HG02884 (cell line): ENCODE measurements around the gene SLC22A4.

Experiments used
- ATAC-seq: cut with Tn5 transposase; IDR thresholded peaks from one replicate; pipeline ENCODE4 v1.9.1; 2021; ENCODE audit warnings: mild to moderate bottlenecking, moderate library complexity; ENCODE audit not compliant: unreplicated experiment

Gene SLC22A4

GRCh38 chr5:132274050-132274792 is 20.0 kb upstream of the SLC22A4 start:
- no peak for ATAC-seq

DNA sequence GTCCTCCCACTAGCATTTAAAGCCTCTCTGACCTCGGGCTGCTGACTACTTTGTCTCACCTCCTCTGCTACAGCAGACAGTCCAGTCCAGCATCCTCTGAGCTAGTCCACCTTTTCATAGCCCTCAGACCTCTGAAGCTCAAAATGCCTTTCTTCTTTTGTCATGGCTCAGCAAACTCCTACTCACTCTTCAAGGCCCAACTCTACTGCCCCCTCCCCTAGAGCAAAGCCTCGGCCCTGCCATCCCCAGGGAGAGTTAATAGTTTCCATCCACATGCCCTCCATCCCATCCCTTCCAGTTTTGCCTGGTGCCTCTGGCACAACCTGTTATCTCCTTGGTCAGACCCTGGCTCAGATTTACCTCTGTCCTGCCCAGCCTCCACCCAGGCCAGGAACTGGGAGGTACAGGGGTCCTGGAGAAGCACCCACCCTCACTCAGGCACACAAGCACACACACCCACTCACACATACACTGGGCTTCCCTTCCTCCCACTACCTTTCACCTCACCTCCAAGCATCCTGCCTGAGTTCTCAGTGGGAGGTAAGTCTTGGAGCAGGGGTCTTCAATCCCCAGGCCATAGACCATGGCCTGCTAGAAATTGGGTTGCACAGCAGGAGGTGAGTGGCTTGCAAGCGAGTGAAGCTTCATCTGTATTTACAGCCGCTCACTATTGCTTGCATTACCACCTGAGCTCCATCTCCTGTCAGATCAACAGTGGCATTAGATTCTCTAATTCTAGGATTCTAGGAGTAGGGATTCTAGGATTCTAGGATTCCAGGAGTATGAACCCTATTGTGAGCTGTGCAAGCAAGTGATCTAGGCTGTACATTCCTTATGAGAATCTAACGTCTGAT is 18.6 kb upstream of the SLC22A4 start:
- ATAC-seq, result no peak

DNA sequence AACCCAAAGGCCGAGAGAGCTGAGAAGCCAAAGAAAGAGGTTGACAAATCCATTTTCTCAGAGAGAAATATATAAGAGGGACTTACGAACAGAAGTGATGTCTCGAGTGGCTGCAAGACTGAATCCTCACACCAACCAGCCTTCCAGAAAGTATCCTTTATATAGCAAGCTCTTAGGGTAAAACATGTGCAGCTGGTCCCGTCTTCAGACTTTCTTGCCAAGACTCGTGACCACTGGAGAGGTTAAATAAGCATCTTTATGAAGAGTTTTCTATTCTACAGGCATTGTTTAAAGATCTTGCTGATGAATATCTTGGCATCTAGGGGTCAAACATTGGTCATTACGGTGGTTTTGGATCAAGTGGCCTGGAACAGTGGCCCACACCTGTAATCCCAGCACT is 16.9 kb upstream of the SLC22A4 start:
- ATAC-seq, result no peak

DNA sequence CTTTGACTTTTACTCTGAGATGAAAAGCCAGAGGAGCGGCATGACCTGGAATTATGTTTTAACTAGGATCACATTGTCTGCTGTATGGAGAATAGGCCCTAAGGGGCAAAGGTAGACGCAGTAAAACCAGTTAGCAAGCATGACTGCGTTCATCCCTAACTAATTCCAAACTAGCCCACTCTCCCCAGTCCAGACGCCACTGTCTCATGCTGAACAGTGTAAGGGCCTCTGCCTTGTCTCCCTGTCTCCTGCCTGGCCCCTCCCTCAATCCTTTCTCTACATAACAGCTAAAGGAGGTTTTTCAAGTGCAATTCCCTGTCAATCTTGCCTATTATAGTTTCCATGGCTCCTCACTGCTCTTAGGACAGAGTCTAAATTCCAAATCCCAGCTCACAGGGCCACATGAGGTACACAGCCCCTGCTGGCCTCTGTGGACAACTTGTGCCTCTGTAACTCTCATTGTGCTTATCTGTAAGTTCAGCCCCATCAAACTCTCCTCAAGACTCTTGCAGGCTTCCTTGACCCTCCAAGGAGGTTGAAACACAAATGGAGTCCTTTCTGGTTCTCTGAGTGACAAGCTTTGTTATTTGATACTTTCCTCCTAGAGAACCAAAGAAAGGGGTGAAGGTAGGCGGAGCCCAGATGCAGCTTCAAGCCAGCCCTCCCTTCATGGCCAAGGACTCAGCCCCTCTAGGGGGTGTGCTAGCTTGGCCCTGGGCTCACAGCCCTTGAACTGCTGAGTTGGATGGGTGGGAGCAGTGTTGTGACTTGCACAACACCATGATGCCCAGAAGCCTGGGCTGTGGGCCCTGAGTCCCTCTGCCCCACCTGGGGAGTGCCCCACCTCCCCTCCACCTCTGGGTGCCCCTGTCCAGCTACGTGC is 16.0 kb upstream of the SLC22A4 start:
- no peak for ATAC-seq

- ATAC-seq, result no peak
Measured at GRCh38 chr5:132279801-132280200, 14.4 kb upstream of the SLC22A4 start.

- no peak for ATAC-seq
Measured at GRCh38 chr5:132280371-132281240, 13.6 kb upstream of the SLC22A4 start.

DNA sequence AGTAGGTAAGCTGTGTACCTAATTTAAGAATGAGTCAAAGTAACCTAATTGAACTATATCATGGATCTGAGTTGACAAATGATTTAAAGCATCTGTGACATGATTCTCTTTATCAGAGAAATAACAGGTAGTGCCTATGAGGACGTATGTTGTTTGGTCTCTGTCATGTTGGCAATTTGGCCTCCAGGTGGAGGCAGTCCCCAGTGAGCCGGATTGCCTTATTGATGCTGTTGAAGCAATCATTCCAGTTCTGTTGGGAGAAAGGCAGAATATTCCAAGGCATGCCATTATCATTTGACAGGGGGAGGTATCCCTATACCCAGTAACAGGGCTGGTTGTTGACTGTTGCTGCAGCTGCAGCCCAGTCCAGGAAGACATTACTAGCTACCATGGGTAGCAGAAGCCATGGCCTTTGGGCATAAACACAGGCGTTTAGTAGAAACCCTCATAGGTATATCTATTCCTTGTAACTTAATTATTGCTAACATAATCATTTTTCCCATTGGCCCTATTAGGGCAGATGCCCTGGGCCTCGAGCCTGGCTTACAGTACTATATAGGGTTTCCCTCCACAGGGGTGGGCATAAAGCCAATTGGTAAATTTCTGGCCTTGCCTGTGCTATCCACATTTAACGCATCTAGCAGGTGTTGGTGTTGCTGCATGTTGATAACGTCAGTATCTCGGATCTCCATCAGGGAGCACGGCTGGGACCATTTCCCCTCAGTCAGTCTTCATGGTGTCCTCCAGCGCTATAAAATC is 12.2 kb upstream of the SLC22A4 start:
- ATAC-seq, result no peak

GRCh38 chr5:132283423-132284043 is 10.7 kb upstream of the SLC22A4 start:
- no peak for ATAC-seq

- no peak for ATAC-seq
Measured at GRCh38 chr5:132289097-132289496, 5.1 kb upstream of the SLC22A4 start.

- no peak for ATAC-seq
Measured at GRCh38 chr5:132291026-132291425, 3.2 kb upstream of the SLC22A4 start.

DNA sequence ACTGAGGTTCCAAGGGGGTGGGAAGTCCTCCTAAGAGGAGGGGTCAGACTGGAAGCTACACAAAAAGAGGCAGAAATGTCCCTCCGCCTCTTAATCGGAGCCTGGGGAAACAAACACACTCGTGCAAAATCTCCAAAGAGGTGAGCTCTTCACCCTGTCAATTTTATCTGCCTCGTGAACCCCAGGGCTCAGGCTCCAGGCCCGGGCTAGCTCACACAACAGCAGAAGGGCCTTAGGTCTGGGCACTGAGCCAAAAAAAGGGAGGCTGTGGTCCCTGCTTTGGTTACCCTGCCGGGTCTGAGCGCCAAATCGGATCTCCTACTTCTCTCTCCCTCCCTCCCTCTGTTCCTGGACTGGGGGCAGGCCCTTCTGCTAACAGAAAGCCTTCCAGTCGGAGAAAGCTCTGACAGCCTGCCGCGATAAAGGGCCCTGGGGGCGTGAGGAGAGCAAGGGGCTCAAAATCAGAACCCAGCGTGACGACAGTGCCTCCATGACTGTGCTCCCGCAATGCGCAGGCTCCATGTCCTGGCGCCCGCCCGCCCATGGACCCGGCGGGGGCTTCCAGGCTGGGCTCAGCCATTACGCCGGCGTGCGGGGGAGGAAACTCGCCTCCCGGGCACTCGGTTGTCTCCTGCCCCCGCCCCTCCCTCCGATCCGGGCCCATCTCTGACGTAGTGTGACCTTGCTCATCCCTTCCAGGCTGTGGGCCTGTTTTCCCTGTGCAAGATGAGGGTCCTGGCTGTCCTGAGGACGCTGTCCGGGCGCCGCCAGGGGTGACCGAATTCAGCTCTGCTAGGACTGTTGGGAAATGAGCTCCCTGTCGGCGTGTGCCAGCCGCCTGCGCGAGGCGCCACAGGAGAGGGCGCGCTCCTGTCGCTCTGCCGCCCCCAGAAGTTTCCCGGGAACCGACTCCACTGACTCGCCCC is 865 bp upstream of the SLC22A4 start:
- peak; percentile 40 for ATAC-seq

DNA sequence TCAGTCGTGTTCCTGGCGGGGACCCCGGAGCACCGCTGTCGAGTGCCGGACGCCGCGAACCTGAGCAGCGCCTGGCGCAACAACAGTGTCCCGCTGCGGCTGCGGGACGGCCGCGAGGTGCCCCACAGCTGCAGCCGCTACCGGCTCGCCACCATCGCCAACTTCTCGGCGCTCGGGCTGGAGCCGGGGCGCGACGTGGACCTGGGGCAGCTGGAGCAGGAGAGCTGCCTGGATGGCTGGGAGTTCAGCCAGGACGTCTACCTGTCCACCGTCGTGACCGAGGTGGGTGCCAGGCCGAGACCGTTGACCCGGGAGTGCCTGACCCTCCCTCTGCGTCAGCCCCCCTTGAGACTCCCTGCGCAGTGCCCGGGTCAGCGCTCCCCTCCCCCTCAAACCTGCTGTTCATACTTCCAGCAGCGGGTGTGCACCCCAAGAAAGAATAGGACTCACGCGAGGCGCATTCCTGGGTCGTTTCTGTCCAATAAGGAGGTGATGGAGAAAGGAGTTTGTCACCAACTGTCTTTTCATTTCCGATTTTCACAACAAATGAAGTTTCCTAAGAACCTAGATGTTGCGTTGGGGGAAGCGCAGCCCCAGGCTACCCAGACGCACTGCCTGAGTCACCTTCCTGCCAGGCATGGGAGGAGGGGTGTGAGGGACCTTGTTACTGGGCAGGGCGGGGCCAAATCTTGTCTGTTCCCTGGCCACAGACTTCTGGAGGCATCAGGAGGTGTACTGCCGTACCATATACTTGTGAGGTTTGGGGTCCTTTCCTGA is 722 bp downstream of the SLC22A4 start:
- no peak for ATAC-seq

DNA sequence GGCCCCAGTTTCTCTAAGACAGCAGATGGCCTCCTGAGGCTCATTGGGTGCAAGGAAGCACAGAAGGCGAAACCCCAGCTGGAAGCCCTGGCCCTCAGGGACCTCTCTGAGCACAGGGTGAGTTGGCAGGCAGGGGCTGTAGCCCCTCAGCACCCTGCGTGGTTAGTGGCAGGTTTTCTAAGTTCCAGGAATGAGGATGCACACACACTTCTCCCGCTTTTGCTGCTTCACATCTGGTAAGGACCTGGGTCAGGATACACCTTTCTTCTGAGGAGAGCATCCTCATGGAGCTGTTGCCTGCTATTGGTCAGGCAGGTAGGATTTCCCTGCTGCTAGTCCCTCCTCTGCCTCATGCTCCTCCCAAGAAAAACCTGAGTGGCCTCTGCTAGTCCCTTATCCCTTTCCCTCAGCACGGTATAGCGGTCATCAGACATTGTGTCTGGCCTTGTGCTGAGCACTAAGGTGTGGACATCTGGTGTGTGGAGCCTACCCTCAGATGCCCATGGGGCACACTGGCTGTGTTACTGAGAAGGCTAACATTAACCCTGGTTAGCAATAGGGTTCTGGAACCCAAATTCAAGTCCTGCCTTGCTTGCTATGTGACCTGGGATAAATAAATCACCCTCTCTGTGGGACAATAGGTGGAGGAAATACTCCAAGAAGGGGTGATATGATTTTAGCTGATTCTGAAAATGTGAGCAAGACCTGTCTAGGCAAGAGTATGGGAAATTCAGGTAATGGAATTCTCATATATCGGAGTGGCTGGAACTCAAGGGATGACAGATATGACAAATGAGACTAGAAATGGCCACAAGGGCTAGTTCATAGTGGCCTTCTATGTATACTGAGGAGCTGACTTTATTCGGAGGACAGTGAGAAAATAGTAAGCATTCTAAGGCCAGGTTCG is 1.6 kb downstream of the SLC22A4 start:
- ATAC-seq, result no peak

- ATAC-seq, result no peak
Measured at GRCh38 chr5:132296412-132297016, 2.3 kb downstream of the SLC22A4 start.

DNA sequence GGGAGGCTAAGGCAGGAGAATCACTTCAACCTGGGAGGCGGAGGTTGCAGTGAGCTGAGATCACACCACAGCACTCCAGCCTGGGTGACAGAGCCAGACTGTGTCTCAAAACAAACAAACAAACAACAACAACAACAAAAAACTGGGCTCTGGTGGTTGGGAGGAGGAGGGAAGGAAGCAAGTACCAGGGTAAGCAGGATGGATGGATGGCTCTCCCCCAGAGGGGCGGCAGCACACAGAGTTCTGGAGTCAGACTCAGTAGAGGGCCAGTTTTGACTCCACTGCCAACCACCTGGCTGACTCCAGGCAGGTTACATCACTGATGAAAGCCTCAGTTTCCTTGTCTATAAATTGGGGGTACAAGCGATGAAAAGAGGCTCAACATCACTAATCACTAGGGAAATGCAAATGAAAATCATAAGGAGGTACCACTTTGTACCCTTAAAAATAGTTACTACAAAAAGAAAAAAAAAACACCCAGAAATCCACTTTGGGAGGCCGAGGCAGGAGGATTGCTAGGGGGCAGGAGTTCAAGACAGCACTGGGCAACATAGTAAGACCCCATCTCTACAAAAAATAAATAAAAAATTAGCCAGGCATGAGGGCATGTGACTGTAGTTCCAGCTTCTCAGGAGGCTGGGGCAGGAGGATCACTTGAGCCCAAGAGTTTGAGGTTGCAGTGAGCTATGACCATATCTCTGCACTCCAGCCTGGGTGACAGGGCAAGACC is 3.2 kb downstream of the SLC22A4 start:
- ATAC-seq, result no peak
